Activated CD4-positive, alpha-beta T cell treated with anti-CD3 and anti-CD28 coated beads, Interleukin-2, amount 50 U/mL, for 48 hours (primary cell): ENCODE data around the gene ZNF705A.
"Not testable (repeated sequence)": the region's sequence is repeated elsewhere in the genome, so short reads cannot be mapped to it uniquely, and the experiment has no call there.

Experiments
- DNase-seq, 2 experiments: peaks; one replicate each; pipeline ENCODE4 v3.0.0-alpha.2; 2020

The ZNF705A gene

DNA sequence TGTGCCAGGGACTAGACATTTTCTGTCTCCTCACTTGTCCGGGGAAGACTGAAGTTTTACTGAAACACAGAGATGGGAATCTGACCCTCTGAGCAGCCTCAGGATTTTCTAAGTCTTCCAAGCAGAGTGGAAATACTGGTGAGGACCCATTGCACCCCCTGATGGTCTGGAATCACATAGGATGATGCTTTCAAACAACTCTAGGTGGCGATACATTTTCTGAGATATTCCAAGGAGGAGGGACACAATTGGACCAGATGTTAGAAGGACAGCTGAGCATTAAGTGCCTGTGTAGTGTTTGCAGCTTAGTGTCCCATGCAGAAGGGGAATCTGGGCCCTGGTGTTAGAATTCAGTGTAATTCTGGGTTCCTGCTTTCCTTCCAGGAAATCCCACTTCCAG lies 31.3 kb downstream of the ZNF705A start:
- not testable (repeated sequence) for DNase-seq

GRCh38 chr12:8197685-8198308 lies 41.0 kb downstream of the ZNF705A start:
- DNase-seq: not testable (repeated sequence)

- DNase-seq: not testable (repeated sequence)
Observed at GRCh38 chr12:8218711-8219382, 62.0 kb downstream of the ZNF705A start.

DNA sequence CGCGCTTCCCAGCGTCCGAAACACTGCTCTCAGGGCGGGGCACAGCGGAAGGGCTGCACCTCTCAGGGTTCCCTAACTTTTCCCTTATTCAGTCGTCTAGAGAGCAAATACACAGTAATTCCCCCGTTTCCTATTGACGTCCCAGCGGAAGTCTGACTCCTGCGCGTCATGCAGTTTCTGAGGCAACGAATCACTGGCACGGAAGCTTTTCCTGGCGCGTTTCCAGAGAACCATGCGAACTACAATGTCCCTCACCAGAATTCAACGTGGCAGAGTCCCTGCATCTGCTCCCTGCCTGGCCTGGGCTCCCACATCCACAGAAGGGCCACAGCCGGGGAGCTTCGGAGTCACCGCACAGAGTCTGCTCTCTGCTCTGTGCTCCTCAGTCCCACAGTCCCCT lies 64.6 kb downstream of the ZNF705A start:
- not testable (repeated sequence) for DNase-seq

GRCh38 chr12:8221844-8222243 lies 65.0 kb downstream of the ZNF705A start:
- DNase-seq: not testable (repeated sequence)

DNA sequence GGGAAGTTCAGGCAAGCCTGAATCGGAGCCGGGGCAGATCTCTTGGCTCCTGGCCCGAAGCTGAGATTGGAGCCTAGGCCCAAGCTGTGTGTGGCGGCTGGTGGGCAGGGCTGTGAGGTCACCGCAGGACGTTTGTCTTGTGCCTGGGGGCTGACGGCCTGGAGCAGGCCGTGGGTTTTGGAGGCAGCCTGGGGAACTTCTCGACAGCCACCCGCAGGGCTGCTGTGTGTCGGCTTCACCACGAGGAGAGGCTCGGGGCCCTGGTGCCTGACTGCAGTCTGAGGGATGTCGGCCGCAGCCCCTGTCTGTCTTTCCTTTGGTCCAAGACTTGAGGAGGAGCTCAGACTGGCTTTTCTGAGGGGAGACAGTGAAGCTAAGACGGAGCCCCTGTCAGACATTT lies 65.5 kb downstream of the ZNF705A start:
- DNase-seq: not testable (repeated sequence)

GRCh38 chr12:8223646-8224045 lies 66.8 kb downstream of the ZNF705A start:
- not testable (repeated sequence) for DNase-seq

GRCh38 chr12:8224782-8225181 lies 68.0 kb downstream of the ZNF705A start:
- not testable (repeated sequence) for DNase-seq

DNA sequence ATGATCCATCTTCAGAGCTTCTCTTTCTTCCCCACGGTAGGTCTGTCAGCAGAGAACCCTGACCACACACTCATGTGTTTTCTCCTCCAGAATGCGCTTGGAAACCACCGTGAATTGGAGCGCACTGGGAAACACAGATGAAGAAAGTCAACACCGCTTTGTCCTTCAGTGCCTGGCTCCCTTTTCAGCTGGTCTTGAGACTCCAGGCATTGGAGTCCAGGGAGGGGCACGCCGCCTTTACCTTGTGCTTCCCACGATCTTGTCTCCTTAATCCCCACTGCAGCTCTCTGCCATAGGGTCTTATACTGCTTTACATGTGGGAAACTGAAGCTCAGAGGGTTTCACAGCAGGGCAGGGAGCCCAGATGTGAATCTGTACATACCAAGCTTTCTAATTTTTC lies 69.5 kb downstream of the ZNF705A start:
- no peak for DNase-seq

DNA sequence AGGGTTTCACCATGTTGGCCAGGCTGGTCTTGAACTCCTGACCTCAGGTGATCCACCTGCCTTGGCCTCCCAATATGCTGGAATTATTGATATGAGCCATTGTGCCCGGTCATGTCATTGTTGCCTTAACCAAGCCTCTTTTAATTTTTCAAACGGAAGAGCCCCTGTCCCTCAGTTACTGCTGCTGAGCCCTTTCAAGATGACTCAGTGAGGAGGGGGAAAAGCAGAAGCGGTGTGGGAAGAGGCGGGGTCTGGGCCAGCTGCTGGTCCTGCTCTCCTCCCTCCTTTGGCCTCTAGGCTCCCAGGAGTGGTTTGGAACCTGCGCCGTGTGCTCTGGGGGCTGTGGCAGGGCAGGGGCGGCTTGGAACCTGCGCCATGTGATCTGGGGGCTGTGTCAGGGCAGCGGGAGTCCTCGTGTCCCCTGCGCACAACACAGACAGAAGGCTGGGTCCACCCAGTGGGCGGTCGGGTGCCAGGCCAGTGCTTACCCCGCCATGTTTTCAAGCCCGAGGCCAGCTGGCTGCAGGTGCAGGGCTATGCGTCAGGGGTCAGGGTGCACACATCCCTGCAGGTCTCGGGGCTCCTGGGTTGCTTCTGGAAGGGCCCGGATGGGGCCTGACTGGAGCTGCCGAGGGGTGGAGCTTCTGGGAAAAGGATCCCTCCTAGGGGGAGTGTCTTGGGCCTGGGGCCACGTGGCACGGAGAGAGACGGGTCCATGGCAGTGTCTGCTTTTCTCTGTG lies 70.3 kb downstream of the ZNF705A start, which contains the start of gene FAM90A1:
FAM90A1 (minus strand) TSS at position 627 of the 740 bp plus-strand sequence. CDS start 2,786 bp downstream, outside the sequence.
- not testable (repeated sequence) for DNase-seq

DNA sequence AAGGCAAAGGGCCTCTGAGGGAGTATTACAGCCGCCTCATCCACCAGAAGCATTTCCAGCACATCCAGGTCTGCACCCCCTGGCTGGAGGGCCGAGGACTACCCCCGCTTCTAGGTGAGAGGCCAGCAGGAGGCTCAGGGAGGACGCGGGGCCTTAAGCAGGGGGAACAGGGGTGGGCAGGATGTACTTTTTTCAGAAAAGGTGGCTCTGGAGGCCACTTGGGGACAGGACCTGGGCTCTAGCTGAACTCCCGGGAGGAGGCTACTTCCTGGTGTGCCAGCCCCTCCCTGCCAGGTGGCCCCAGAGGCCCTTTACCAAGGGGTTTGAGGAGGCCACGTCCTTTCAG lies 70.9 kb downstream of the ZNF705A start:
- not testable (repeated sequence) for DNase-seq

DNA sequence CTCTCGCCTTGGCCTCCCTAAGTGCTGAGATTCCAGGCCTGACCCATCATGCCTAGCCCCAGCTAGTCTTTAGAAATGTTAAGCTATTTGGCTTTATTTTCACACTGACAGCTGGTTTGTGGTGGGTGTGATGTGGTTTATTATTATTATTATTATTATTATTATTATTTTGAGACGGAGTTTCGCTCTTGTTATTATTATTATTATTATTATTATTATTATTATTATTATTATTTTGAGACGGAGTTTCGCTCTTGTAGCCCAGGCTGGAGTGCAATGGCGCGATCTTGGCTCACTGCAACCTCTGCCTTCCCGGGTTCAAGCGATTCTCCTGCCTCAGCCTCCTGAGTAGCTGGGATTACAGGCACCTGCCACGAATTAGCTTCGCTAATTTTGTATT lies 71.8 kb downstream of the ZNF705A start:
- not testable (repeated sequence) for DNase-seq

- not testable (repeated sequence) for DNase-seq
Observed at GRCh38 chr12:8229486-8229885, 72.7 kb downstream of the ZNF705A start.
